Endothelial cell of umbilical vein (primary cell): Measurements from ENCODE around the gene UBE2K. TPM values are rescaled to one million over a fixed set of nuclear protein-coding genes. Genes with fewer than 3 reads are reported as not detected.

Experiments
- BruUV-seq: library from RNA; stranded (reverse); fragments of 400-500 nt; replicated peaks from 2 replicates; lab custom pipeline; 2021; lab: Mats Ljungman, UMichigan
- CTCF ChIA-PET: fragments of 300-600, 350-600 bp; sonication (Branson Sonifier 250); formaldehyde crosslinking; loops from one replicate; lab custom pipeline; 2021; ENCODE audit warnings: antibody characterized with exemption, inconsistent platforms; lab: Charles Lee
- POLR2A ChIA-PET: fragments of 300-600, 350-600 bp; sonication (Branson Sonifier 250); formaldehyde crosslinking; loops from one replicate; lab custom pipeline; 2021; ENCODE audit warnings: antibody characterized with exemption, inconsistent platforms; lab: Charles Lee
- DNase-seq: peaks from one replicate; pipeline ENCODE4 v3.0.0-alpha.2; 2011; ENCODE audit warnings: low read depth, low spot score
- FAIRE-seq: peaks from 2 replicates; lab custom pipeline; 2011; peaks lifted over from hg19 to GRCh38; lab: Jason Lieb, UNC
- H2AFZ ChIP-seq: 2 replicates; pipeline ENCODE4 v1.6.0; 2012; ENCODE audit warnings: low read depth, low read length, control low read depth, inconsistent platforms
- H3K27ac ChIP-seq: 2 replicates; pipeline ENCODE4 v1.5.1; 2011; ENCODE audit warnings: low read depth, mild to moderate bottlenecking, control low read depth, low read length, moderate library complexity; ENCODE audit not compliant: insufficient read depth
- H3K27me3 ChIP-seq, 2 experiments: 2 replicates each; pipeline versions ENCODE4 v1.6.0 to v1.6.1; 2011; ENCODE audit warnings: low read length in 2 of 2, mixed read lengths in 1 of 2; ENCODE audit not compliant: control insufficient read depth in 2 of 2, insufficient read depth in 2 of 2
- H3K36me3 ChIP-seq, 2 experiments: 2 replicates in 1 of 2; 3 replicates in 1 of 2; pipeline ENCODE4 v1.5.1; 2011; ENCODE audit warnings: low read length in 2 of 2, mild to moderate bottlenecking in 1 of 2, moderate library complexity in 1 of 2; ENCODE audit not compliant: control insufficient read depth in 2 of 2, insufficient read depth in 2 of 2; ENCODE audit errors: extremely low read depth in 1 of 2
- H3K4me1 ChIP-seq: 3 replicates; pipeline ENCODE4 v1.5.1; 2011; ENCODE audit warnings: mild to moderate bottlenecking, low read length; ENCODE audit not compliant: control insufficient read depth, insufficient read depth; ENCODE audit errors: extremely low read depth
- H3K4me2 ChIP-seq: 2 replicates; pipeline ENCODE4 v1.6.1; 2011; ENCODE audit warnings: low read length, control low read depth, mixed read lengths; ENCODE audit not compliant: insufficient read depth
- H3K4me3 ChIP-seq, 3 experiments: fragments of 200-600 bp in 1 of 3; sonication (generic), shearing (Covaris generic) in 1 of 3; replicated peaks in 1 of 3; 2 replicates each; pipeline ENCODE4 v1.5.1; 2011 to 2016; ENCODE audit warnings: control low read depth in 3 of 3, low read length in 3 of 3, mild to moderate bottlenecking in 2 of 3, inconsistent platforms in 1 of 3, low read depth in 1 of 3, moderate library complexity in 1 of 3; ENCODE audit not compliant: insufficient read depth in 1 of 3
- H3K79me2 ChIP-seq: 2 replicates; pipeline ENCODE4 v1.6.0; 2012; ENCODE audit warnings: low read length, inconsistent platforms; ENCODE audit not compliant: control insufficient read depth, insufficient read depth
- H3K9ac ChIP-seq: replicated peaks from 2 replicates; pipeline ENCODE3; 2011; ENCODE audit warnings: low read length, control low read depth; ENCODE audit not compliant: insufficient read depth; ENCODE audit errors: extremely low read depth
- H3K9me1 ChIP-seq: replicated peaks from 3 replicates; pipeline ENCODE4 v1.6.0; 2011; ENCODE audit warnings: mild to moderate bottlenecking, low read length; ENCODE audit not compliant: control insufficient read depth, insufficient read depth; ENCODE audit errors: extremely low read depth
- H3K9me3 ChIP-seq: replicated peaks from 2 replicates; pipeline ENCODE4 v1.5.1; 2012; ENCODE audit warnings: low read length, inconsistent platforms; ENCODE audit not compliant: control insufficient read depth, insufficient read depth
- H4K20me1 ChIP-seq: replicated peaks from 2 replicates; pipeline ENCODE3; 2011; ENCODE audit warnings: mild to moderate bottlenecking, low read length; ENCODE audit not compliant: control insufficient read depth, insufficient read depth; ENCODE audit errors: extremely low read depth
- CTCF ChIP-seq, 2 donors: IDR thresholded peaks; 1 replicate in 1 of 2; 2 replicates in 1 of 2; pipeline ENCODE4 v1.5.1; 2011; ENCODE audit warnings: low read length in 2 of 2, mild to moderate bottlenecking in 2 of 2, moderate library complexity in 2 of 2, control low read depth in 1 of 2, inconsistent platforms in 1 of 2, low read depth in 1 of 2; ENCODE audit not compliant: insufficient read depth in 1 of 2; ENCODE audit errors: extremely low read depth in 1 of 2
- EZH2 ChIP-seq: IDR thresholded peaks from 2 replicates; pipeline ENCODE4 v1.6.1; 2012; ENCODE audit warnings: borderline replicate concordance, low read depth, mild to moderate bottlenecking, moderate library complexity, low read length, inconsistent platforms; ENCODE audit not compliant: severe bottlenecking
- FOS ChIP-seq: IDR thresholded peaks from 2 replicates; pipeline ENCODE4 v1.6.1; 2011; ENCODE audit warnings: mild to moderate bottlenecking, low read length, moderate library complexity, borderline replicate concordance; ENCODE audit not compliant: insufficient read depth
- GATA2 ChIP-seq: IDR thresholded peaks from 2 replicates; pipeline ENCODE4 v1.7.0; 2011; ENCODE audit warnings: low read depth, mild to moderate bottlenecking, moderate library complexity, mixed read lengths, low read length; ENCODE audit not compliant: insufficient read length, insufficient read depth
- JUN ChIP-seq: IDR thresholded peaks from 2 replicates; pipeline ENCODE4 v1.6.1; 2011; ENCODE audit warnings: borderline replicate concordance, low read depth; ENCODE audit not compliant: insufficient read length, insufficient read depth
- MAX ChIP-seq: IDR thresholded peaks from 2 replicates; pipeline ENCODE4 v1.6.1; 2011; ENCODE audit not compliant: insufficient read depth, insufficient read length
- MYC ChIP-seq: IDR thresholded peaks from one replicate; pipeline ENCODE4 v1.6.1; 2011; ENCODE audit warnings: mild to moderate bottlenecking, low read depth, low read length
- POLR2AphosphoS5 ChIP-seq: IDR thresholded peaks from 2 replicates; pipeline ENCODE4 v1.6.1; 2012; ENCODE audit warnings: low read depth, mild to moderate bottlenecking, control low read depth, low read length, moderate library complexity; ENCODE audit not compliant: insufficient read depth
- dilution Hi-C: fragments of 300-500 bp; cut with MboI; formaldehyde crosslinking; loops from one replicate; pipeline ENCODE4 v1.15.0; 2019; ENCODE audit warnings: low sequenced_read_pairs; ENCODE audit not compliant: extremely low pct_ligation_motif_present
- intact Hi-C: fragments of 100-400 bp; cut with micrococcal nuclease; formaldehyde crosslinking; loops from one replicate; pipeline ENCODE4 v1.10.0; 2022
- polyA plus RNA-seq, 4 experiments: library from polyadenylated mRNA; depleted of rRNA in 3 of 4; stranded (reverse) in 3 of 4; unstranded in 1 of 4; fragments of >200 nt; gene quantifications; 2 replicates each; pipeline versions ENCODE4 v1.2.1 to v1.2.3, GENCODE V29; 2011 to 2012; ENCODE audit warnings: missing spikeins in 1 of 4
- total RNA-seq: library from RNA; stranded (reverse); gene quantifications from 2 replicates; pipeline ENCODE4 v1.2.3, GENCODE V29; 2021

The UBE2K gene
- total and polyA plus RNA-seq, 2 donors (not counting 3 experiments of a cell fraction or from before 2014, with no cell fraction given), result 32.5 to 97.8 TPM

GRCh38 chr4:39758176-39758575 lies 60.2 kb downstream of the UBE2K start:
- Histone ChIP-seq H3K9me3 (no peaks in the 10 kb centered on the region), H3K27me3 (no peaks in the 10 kb centered on the region), H3K4me2 (no peak overlapping the region), H3K4me1 (no peaks in the 10 kb centered on the region), H3K9ac (no peak overlapping the region), H3K9me1 (no peaks in the 10 kb centered on the region), H3K4me3 (no peak overlapping the region), H3K79me2 (peaks cover 33% of the 10 kb centered on the region), H4K20me1 (no peaks in the 10 kb centered on the region), H3K36me3 (peaks cover 5 to 9% of the 10 kb centered on the region in 2 experiments), H3K27ac (no peak overlapping the region), H2AFZ (no peak overlapping the region)
- DNase-seq, result no peak
- TSS peak; percentile 6 for BruUV-seq
- ChIA-PET CTCF (interaction anchor here (1.0 kb wide), 1 partner anchor 289 kb away, joined by 3 read pairs; no protein-coding TSS in a partner anchor), POLR2A (no interaction called here)
- dilution Hi-C loops, result no loop called here
- intact Hi-C loops, result no loop called here
- FAIRE-seq, result no peak
- TF ChIP-seq POLR2AphosphoS5, result no peak
- no peak for TF ChIP-seq MAX
- TF ChIP-seq JUN, result no peak
- no peak for TF ChIP-seq MYC
- no peak for TF ChIP-seq FOS
- TF ChIP-seq GATA2, result no peak
- TF ChIP-seq EZH2, result no peak
- no peak for TF ChIP-seq CTCF (IDR thresholded peaks at IDR 0.05; ENCODE audit: extremely low read depth in 1 of 2, insufficient read depth in 1 of 2, low read depth in 1 of 2, low read length in 2 of 2)
